Measurements from ENCODE around the gene TSHZ2. TPM values are rescaled to one million over a fixed set of nuclear protein-coding genes. Genes with fewer than 3 reads are reported as not detected.

TSHZ2 gene
- total RNA-seq, 3 donors from 2014 or later, result 8.1 to 19.3 (median 8.4) TPM

- ATAC-seq, result no peak
- peaks cover 3% of the 10 kb centered on the region for H3K36me3 Mint-ChIP-seq (ENCODE audit: insufficient read depth)
- H3K4me1 Mint-ChIP-seq (ENCODE audit: low read depth), result peaks cover 33% of the 10 kb centered on the region
- H3K4me3 Mint-ChIP-seq, result no peak overlapping the region
- no peak for DNase-seq
- peaks cover 4% of the 10 kb centered on the region for H3K27me3 Mint-ChIP-seq (ENCODE audit: low read depth)
- no peaks in the 10 kb centered on the region for H3K9me3 Mint-ChIP-seq
Measured at GRCh38 chr20:53130795-53131194, 158.6 kb downstream of the TSHZ2 start.

DNA sequence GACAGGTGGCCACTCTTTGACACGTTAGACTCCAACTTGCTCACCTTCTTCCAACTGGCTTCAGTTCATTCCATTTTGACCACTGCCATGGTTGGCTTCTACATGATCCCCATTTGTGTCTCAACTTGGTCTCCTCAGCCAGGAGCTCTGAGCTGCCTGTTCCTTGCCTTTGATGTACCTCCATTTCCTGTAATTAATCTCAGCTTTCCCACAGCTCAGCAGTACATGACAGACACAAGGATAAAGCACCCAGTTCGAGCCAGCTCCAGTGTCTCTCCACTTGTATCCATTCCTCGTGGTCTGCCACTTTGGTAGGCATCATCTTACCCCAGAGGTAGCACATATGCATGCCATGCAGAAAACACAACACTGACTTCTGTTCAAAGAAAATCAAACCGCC is 161.0 kb downstream of the TSHZ2 start:
- peaks cover 3% of the 10 kb centered on the region for H3K36me3 Mint-ChIP-seq (ENCODE audit: insufficient read depth)
- no peaks in the 10 kb centered on the region for H3K9me3 Mint-ChIP-seq

DNA sequence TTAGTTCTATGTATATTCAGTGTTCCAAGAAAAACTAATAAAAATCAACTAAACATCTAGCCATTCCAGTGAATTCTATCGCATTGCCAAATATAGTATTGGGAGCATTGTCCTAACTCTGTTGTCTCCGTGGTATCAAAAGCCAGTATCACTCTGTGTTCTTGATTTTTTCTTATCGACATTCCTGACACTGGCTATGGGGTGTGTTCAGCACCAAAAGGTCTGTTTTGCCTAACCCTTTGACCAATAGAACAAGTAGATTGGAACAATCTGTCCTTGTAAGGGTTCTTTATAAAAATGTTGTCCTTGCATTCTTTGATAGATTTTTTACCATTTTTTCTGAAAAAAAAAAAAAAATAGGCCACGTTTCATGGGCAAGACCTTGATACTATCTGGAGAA is 161.5 kb downstream of the TSHZ2 start:
- no peak for DNase-seq
- no peak for ATAC-seq
- no peaks in the 10 kb centered on the region for H3K9me3 Mint-ChIP-seq
- H3K4me3 Mint-ChIP-seq, result no peak overlapping the region
- peaks cover 28% of the 10 kb centered on the region for H3K4me1 Mint-ChIP-seq (ENCODE audit: low read depth)
- peaks cover 6% of the 10 kb centered on the region for H3K27me3 Mint-ChIP-seq (ENCODE audit: low read depth)
- peaks cover 3% of the 10 kb centered on the region for H3K36me3 Mint-ChIP-seq (ENCODE audit: insufficient read depth)

More for the DNA sequence above, 161.0 kb downstream of the TSHZ2 start:
- H3K4me3 Mint-ChIP-seq, result no peak overlapping the region
- H3K4me1 Mint-ChIP-seq (ENCODE audit: low read depth), result peaks cover 27% of the 10 kb centered on the region
- ATAC-seq, result no peak
- DNase-seq, result no peak
- H3K27me3 Mint-ChIP-seq (ENCODE audit: low read depth), result peaks cover 6% of the 10 kb centered on the region

GRCh38 chr20:53136473-53136872 is 164.3 kb downstream of the TSHZ2 start:
- H3K36me3 Mint-ChIP-seq (ENCODE audit: insufficient read depth), result peaks cover 4% of the 10 kb centered on the region
- peaks cover 36% of the 10 kb centered on the region for H3K4me1 Mint-ChIP-seq (ENCODE audit: low read depth)
- DNase-seq (no peak), ATAC-seq (no peak)
- H3K27me3 Mint-ChIP-seq (ENCODE audit: low read depth), result peaks cover 7% of the 10 kb centered on the region
- H3K9me3 Mint-ChIP-seq, result no peaks in the 10 kb centered on the region
- no peak overlapping the region for H3K4me3 Mint-ChIP-seq

DNA sequence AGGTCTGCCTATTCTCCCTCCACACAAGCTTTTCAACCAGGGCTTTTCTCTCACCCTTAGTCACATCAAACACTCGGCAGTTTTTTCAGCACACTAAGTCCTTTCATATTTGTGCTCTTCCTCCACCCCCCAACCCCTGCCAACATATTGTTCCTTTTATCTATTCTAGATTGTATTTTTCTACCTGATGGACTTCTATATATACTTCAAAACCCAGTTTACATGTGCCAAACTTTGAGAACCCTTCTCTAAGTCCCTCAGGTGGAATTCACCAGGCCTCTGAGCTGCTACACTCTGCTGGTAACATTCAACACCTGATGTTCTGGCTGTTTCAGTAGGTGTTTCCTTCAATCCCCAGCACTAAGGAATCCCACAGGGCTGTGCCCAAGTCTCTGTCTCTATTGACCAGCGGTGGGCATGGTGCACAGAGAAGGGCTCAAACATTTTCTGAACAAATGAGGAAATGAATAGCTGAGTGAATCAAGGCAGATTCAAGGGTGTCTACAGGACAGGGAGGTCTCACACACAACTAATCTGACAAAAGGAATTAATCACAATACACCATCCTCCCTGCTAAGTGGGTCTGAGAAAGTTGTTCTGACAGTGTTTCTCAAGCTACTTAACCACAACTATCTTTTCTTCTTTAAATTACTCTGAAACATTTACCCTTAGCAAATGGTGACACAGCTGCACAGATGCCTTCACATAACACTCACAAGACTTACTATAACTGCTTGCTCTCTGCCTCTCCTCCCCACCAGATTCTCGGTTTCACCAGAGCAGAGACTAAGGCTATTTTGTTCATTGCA is 166.5 kb downstream of the TSHZ2 start:
- no peak for DNase-seq
- H3K27me3 Mint-ChIP-seq (ENCODE audit: low read depth), result peaks cover 6% of the 10 kb centered on the region
- ATAC-seq, result peak; percentile 79 to 82
- no peak overlapping the region for H3K4me3 Mint-ChIP-seq
- H3K4me1 Mint-ChIP-seq (ENCODE audit: low read depth), result peaks cover 32% of the 10 kb centered on the region
- peaks cover 3% of the 10 kb centered on the region for H3K36me3 Mint-ChIP-seq (ENCODE audit: insufficient read depth)
- no peaks in the 10 kb centered on the region for H3K9me3 Mint-ChIP-seq

DNA sequence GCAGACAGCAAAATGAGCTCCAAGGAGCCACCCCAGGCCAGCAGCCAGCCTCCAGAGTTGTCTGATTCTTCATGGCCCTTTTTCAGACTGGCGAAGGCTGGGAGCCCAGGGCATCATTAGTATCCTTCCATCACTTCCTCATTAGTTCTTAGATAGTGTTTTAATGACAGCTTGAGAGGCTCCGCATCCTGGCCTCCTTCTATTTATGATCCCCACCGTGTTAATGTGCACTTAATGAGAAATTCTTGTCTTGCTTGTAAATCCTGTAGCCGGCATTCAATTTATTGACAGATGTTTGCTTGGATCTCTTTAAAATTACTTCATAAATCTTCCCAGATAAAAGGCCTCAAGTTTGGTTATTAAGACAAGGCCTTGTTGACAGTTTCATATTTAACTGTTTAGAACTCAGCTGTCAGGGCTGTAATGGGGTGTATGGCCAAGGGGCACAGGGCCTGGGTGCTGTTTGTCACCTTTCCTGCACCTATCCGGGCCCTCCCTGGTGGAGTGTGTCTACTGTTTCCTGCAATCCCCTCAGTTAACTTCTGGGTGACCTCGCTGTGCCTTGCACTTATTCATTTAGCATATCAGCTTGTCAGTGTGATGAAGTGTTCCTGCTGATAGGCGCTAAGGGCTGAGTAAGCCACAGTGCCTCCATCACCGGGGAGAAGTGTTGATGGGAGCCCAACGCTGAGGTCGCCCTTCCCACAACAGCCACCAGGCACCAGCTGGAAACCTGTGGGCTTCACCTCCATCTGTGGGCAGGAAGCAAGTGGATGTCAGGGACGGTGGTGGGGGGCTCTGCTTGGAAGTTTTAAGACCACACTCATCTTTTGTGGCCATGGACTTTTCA is 169.3 kb downstream of the TSHZ2 start:
- H3K9me3 Mint-ChIP-seq, result no peaks in the 10 kb centered on the region

GRCh38 chr20:53142225-53143127 is 170.3 kb downstream of the TSHZ2 start:
- ATAC-seq, result no peak
- Mint-ChIP-seq H3K4me3 (no peak overlapping the region), H3K27me3 (ENCODE audit: low read depth) (peaks cover 4% of the 10 kb centered on the region), H3K9me3 (no peaks in the 10 kb centered on the region), H3K36me3 (ENCODE audit: insufficient read depth) (peaks cover 3% of the 10 kb centered on the region), H3K4me1 (ENCODE audit: low read depth) (peaks cover 53% of the 10 kb centered on the region)
- no peak for DNase-seq

More for the DNA sequence above, 169.3 kb downstream of the TSHZ2 start:
- DNase-seq (no peak), ATAC-seq (no peak)
- Mint-ChIP-seq H3K4me3 (no peak overlapping the region), H3K36me3 (ENCODE audit: insufficient read depth) (peaks cover 3% of the 10 kb centered on the region), H3K4me1 (ENCODE audit: low read depth) (peaks cover 46% of the 10 kb centered on the region), H3K27me3 (ENCODE audit: low read depth) (peaks cover 5% of the 10 kb centered on the region)

GRCh38 chr20:53146201-53146891 is 174.2 kb downstream of the TSHZ2 start:
- H3K4me1 Mint-ChIP-seq (ENCODE audit: low read depth), result peaks cover 58% of the 10 kb centered on the region
- no peaks in the 10 kb centered on the region for H3K9me3 Mint-ChIP-seq
- ATAC-seq, result peak; percentile 81 to 88
- H3K36me3 Mint-ChIP-seq (ENCODE audit: insufficient read depth), result peaks cover 6% of the 10 kb centered on the region
- peak; percentile 6 for DNase-seq
- H3K4me3 Mint-ChIP-seq, result peak overlapping the region; percentile 34
- H3K27me3 Mint-ChIP-seq (ENCODE audit: low read depth), result peaks cover 4% of the 10 kb centered on the region

DNA sequence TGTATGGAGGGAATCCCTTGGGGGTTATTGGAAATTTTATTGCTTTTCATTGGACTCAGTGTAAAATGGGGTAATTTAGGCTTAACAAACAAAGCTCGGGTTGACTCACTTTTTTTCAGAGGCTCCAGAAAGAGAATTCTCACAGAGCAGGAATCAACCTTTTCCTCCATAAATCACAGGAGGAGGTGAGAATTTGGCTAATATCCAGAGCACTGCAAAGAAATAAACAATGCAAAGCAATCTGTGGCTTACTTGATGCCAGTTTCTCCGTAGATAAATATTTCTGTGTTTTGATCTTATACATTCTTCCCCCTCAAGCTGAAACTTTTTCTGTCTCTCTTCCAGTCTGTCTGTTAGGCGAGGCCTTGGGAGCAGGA is 176.6 kb downstream of the TSHZ2 start:
- Mint-ChIP-seq H3K36me3 (ENCODE audit: insufficient read depth) (peaks cover 5% of the 10 kb centered on the region), H3K9me3 (no peaks in the 10 kb centered on the region), H3K27me3 (ENCODE audit: low read depth) (peaks cover 5% of the 10 kb centered on the region), H3K4me1 (ENCODE audit: low read depth) (peaks cover 56% of the 10 kb centered on the region), H3K4me3 (no peak overlapping the region)
- DNase-seq, result no peak
- no peak for ATAC-seq

GRCh38 chr20:53149148-53149889 is 177.2 kb downstream of the TSHZ2 start:
- no peak for DNase-seq
- Mint-ChIP-seq H3K4me3 (peak overlapping the region; percentile 24), H3K9me3 (no peaks in the 10 kb centered on the region), H3K36me3 (ENCODE audit: insufficient read depth) (peaks cover 5% of the 10 kb centered on the region), H3K4me1 (ENCODE audit: low read depth) (peaks cover 55% of the 10 kb centered on the region), H3K27me3 (ENCODE audit: low read depth) (peaks cover 5% of the 10 kb centered on the region)
- ATAC-seq, result no peak

GRCh38 chr20:53149890-53150205 is 177.7 kb downstream of the TSHZ2 start:
- Mint-ChIP-seq H3K9me3 (no peaks in the 10 kb centered on the region), H3K4me3 (no peak overlapping the region), H3K36me3 (ENCODE audit: insufficient read depth) (peaks cover 5% of the 10 kb centered on the region), H3K4me1 (ENCODE audit: low read depth) (peaks cover 60% of the 10 kb centered on the region), H3K27me3 (ENCODE audit: low read depth) (peaks cover 5% of the 10 kb centered on the region)
- ATAC-seq (no peak), DNase-seq (no peak)

DNA sequence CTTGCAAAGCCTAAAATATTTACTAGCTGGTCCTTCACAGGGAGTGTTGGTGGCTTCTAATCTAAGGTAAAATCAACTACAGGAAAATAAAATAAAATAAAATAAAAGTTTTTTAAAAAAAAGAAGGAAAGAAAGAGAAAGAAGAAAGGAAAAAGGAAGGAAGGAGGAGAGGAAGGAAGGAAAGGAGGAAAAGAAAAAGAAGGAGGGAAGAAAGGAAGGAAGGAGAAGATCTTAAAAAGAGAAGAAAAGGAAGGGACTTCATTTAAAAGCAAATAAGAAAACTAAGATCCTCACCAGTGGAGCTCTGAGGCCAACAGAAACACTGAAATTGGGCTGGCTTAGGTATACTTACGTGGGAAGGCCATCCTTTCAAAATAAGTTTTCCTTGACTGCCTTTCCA is 178.4 kb downstream of the TSHZ2 start:
- peaks cover 11% of the 10 kb centered on the region for H3K36me3 Mint-ChIP-seq (ENCODE audit: insufficient read depth)

GRCh38 chr20:53152228-53152627 is 180.1 kb downstream of the TSHZ2 start:
- Mint-ChIP-seq H3K4me1 (ENCODE audit: low read depth) (peaks cover 47% of the 10 kb centered on the region), H3K4me3 (no peak overlapping the region), H3K36me3 (ENCODE audit: insufficient read depth) (peaks cover 12% of the 10 kb centered on the region), H3K27me3 (ENCODE audit: low read depth) (peaks cover 7% of the 10 kb centered on the region), H3K9me3 (no peaks in the 10 kb centered on the region)
- no peak for DNase-seq
- no peak for ATAC-seq

More for the DNA sequence above, 178.4 kb downstream of the TSHZ2 start:
- no peak overlapping the region for H3K4me3 Mint-ChIP-seq
- ATAC-seq (no peak), DNase-seq (no peak)
- H3K9me3 Mint-ChIP-seq, result no peaks in the 10 kb centered on the region
- H3K27me3 Mint-ChIP-seq (ENCODE audit: low read depth), result peaks cover 7% of the 10 kb centered on the region
- peaks cover 63% of the 10 kb centered on the region for H3K4me1 Mint-ChIP-seq (ENCODE audit: low read depth)
